ENCODE results near the gene DSN1.

DNA sequence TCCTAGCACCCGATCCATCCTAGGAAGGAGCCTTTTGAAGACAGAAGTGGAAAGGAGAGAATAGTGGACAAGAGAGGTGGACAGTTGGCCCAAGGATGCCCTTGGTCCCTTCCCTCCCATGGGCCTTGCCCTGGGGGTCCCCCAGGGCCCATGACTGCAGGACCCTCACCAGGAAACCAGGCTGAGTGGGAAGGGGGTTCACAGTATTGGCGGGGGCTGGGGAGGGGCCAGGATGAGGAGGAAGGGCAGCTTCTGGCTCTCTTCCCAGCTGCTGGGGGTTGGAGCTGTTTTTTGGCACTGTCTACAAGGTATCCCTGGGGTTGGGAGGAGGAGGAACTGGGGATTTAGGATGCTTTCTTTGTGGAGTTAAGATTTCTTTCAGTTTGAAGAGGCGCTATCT, 4.0 kb upstream of the DSN1 start:
- TF ChIP-seq, protein P1, sequence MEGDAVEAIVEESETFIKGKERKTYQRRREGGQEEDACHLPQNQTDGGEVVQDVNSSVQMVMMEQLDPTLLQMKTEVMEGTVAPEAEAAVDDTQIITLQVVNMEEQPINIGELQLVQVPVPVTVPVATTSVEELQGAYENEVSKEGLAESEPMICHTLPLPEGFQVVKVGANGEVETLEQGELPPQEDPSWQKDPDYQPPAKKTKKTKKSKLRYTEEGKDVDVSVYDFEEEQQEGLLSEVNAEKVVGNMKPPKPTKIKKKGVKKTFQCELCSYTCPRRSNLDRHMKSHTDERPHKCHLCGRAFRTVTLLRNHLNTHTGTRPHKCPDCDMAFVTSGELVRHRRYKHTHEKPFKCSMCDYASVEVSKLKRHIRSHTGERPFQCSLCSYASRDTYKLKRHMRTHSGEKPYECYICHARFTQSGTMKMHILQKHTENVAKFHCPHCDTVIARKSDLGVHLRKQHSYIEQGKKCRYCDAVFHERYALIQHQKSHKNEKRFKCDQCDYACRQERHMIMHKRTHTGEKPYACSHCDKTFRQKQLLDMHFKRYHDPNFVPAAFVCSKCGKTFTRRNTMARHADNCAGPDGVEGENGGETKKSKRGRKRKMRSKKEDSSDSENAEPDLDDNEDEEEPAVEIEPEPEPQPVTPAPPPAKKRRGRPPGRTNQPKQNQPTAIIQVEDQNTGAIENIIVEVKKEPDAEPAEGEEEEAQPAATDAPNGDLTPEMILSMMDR (IDR thresholded peaks at IDR 0.05; ENCODE audit: control extremely low read depth in 1 of 3, insufficient read depth in 1 of 3, low read depth in 1 of 3, low read length in 3 of 3), result no peak
- TF ChIP-seq POLR2A (IDR thresholded peaks at IDR 0.05; ENCODE audit: control extremely low read depth in 1 of 2, low read depth in 2 of 2, low read length in 2 of 2) (no peak), EZH2 (IDR thresholded peaks at IDR 0.05; ENCODE audit: low read depth, low read length, severe bottlenecking) (no peak), GABPA (IDR thresholded peaks at IDR 0.05; ENCODE audit: borderline replicate concordance, insufficient read depth, low read length) (no peak), EP300 (IDR thresholded peaks at IDR 0.05; ENCODE audit: borderline replicate concordance in 1 of 2, low read depth in 2 of 2, low read length in 2 of 2) (no peak), PHF8 (conservative IDR thresholded peaks at IDR 0.05; ENCODE audit: low read depth, low read length) (no peak), ZNF274 (IDR thresholded peaks at IDR 0.05; ENCODE audit: borderline replicate concordance, extremely low read depth, low read length) (no peak), MAFK (IDR thresholded peaks at IDR 0.05; ENCODE audit: low read depth, low read length) (no peak), CEBPB (IDR thresholded peaks at IDR 0.05; ENCODE audit: low read depth, low read length) (no peak), SP1 (IDR thresholded peaks at IDR 0.05; ENCODE audit: low read depth, low read length) (no peak), HDAC2 (IDR thresholded peaks at IDR 0.05; ENCODE audit: borderline replicate concordance in 1 of 2, low read depth in 2 of 2, low read length in 2 of 2) (no peak), CHD2 (IDR thresholded peaks at IDR 0.05; ENCODE audit: low read length) (no peak)
- TF ChIP-seq, protein P2, sequence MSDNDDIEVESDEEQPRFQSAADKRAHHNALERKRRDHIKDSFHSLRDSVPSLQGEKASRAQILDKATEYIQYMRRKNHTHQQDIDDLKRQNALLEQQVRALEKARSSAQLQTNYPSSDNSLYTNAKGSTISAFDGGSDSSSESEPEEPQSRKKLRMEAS (IDR thresholded peaks at IDR 0.05), result no peak

Measured in H1 (cell line).